Lower leg skin (tissue), 4 donors: ENCODE measurements around the gene MAPT. TPM values are rescaled to one million over a fixed set of nuclear protein-coding genes. Genes with fewer than 3 reads are reported as not detected.
A peak's percentile ranks its signal among the peaks of the same experiment; 100 is the strongest.

Experiments used
- DNase-seq, 2 donors: peaks; one replicate each; pipeline ENCODE4 v3.0.0-alpha.2; 2019; ENCODE audit warnings: low spot score in 2 of 2
- H3K4me3 ChIP-seq: fragments of 200-600 bp; sonication (generic); 2 replicates; pipeline ENCODE4 v1.5.1; 2017; ENCODE audit warnings: mild to moderate bottlenecking, low read depth; ENCODE audit not compliant: poor library complexity, severe bottlenecking
- POLR2A ChIP-seq, 2 donors: fragments of 450-650 bp; IDR thresholded peaks; one replicate each; pipeline ENCODE4 v1.6.1; 2016 to 2017; ENCODE audit warnings: antibody characterized with exemption in 2 of 2, mild to moderate bottlenecking in 1 of 2, moderate library complexity in 1 of 2
- WGBS, 2 donors: methylation state at CpG; one replicate each; pipeline ENCODE4 v1.1.5; 2018; 5-methylcytosine and 5-hydroxymethylcytosine counted together
- intact Hi-C: fragments of 100-400 bp; cut with DNase I; formaldehyde crosslinking; loops from one replicate; pipeline ENCODE4 v1.15.0; 2023; ENCODE audit warnings: low total_unique reads
- total RNA-seq, 4 donors: library from RNA; depleted of rRNA; stranded (reverse); fragments of >200 nt; gene quantifications; one replicate each; pipeline ENCODE4 v1.1.0, GENCODE V29; 2016
- TF ChIP-seq, protein P1 (sequence below), 3 donors: fragments of 450-650 bp; IDR thresholded peaks; one replicate each; pipeline ENCODE4 v1.5.1; 2016; ENCODE audit warnings: antibody characterized with exemption in 3 of 3, mild to moderate bottlenecking in 3 of 3, moderate library complexity in 2 of 3

Gene MAPT
- total RNA-seq, 4 donors from 2014 or later: 4.1 to 7.6 (median 6.2) TPM

DNA sequence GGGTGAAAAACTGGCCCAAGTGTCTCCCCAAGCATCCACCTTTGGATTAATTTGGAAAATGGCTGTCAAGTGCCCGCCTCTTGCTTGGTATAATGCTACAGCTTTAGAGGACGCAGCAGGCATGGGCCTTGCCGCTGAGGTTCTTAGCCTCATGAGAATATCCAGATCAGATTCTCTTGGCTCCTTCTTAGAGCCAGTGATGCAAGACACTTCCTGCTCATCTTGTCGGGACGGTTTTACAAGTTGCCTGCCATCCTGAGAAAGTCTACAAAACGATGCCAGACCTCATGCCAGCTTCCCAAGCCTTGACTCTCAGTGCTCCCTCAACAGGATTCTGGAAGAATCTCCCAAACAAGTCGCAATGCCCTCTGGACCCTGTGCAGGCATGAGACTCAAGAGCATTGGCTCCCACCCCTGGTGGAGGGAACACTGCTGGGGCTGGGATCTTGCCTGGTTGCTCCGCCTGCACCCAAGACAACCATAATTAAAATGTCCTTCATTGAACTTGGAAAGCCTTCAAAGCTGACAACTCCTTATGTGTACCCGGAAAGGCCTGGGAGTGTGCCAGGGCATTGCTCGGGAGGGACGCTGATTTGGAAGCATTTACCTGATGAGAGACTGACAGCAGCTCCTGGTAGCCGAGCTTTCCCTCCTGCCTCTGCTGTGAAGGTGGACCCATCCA is 78.9 kb downstream of the MAPT start:
- 32 to 55% methylated on average over 11 to 12 of the region's 12 CpGs for WGBS, 2 donors
- no peak overlapping the region for H3K4me3 ChIP-seq
- DNase-seq: peak; percentile 44 to 89
- intact Hi-C loops: no loop called here
- no peak for TF ChIP-seq POLR2A (IDR thresholded peaks at IDR 0.05)
- TF ChIP-seq, protein P1, sequence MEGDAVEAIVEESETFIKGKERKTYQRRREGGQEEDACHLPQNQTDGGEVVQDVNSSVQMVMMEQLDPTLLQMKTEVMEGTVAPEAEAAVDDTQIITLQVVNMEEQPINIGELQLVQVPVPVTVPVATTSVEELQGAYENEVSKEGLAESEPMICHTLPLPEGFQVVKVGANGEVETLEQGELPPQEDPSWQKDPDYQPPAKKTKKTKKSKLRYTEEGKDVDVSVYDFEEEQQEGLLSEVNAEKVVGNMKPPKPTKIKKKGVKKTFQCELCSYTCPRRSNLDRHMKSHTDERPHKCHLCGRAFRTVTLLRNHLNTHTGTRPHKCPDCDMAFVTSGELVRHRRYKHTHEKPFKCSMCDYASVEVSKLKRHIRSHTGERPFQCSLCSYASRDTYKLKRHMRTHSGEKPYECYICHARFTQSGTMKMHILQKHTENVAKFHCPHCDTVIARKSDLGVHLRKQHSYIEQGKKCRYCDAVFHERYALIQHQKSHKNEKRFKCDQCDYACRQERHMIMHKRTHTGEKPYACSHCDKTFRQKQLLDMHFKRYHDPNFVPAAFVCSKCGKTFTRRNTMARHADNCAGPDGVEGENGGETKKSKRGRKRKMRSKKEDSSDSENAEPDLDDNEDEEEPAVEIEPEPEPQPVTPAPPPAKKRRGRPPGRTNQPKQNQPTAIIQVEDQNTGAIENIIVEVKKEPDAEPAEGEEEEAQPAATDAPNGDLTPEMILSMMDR (IDR thresholded peaks at IDR 0.05): no peak

GRCh38 chr17:45973946-45974859 is 79.8 kb downstream of the MAPT start:
- H3K4me3 ChIP-seq: no peak overlapping the region
- TF ChIP-seq POLR2A (IDR thresholded peaks at IDR 0.05): no peak
- TF ChIP-seq, protein P1 (IDR thresholded peaks at IDR 0.05): no peak
- 82% methylated on average over 17 of the region's 17 CpGs for WGBS, 2 donors
- DNase-seq: no peak
- intact Hi-C loops: no loop called here

DNA sequence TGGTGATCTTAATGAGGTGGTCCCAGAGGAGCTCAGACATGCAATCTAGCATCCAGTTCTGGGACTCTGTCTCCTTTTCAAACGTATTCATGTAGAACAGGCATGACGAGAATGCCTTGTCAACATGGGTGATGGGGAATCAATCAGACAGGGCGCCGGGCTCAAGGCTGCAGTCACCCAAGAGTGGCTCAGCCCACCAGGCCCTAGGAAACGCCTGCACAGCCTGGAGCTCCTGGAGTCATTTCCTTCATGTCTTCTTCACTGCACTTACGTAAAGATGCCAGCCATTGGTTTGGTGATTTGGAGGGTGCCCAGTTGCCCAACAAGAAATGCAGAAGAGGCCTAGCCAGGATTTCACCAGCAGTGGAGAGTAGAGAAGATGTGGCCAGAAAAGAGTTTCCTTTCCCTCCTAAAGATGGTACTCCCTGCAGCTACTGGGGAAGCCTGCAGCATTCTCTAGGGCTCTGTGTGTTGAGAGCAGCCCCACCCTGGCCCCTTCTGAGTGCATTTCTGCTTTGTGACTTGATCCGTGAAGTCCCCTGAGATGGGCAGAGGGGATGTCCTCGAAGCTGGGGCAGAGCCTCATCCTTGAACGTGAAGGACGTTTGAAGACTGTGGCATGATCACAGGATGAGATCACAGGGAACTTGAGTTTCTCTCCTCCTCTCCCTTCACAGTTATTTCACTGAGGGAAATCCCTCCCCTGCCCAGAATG is 80.7 kb downstream of the MAPT start:
- 74 to 84% methylated on average over 10 of the region's 10 CpGs for WGBS, 2 donors
- TF ChIP-seq, protein P1 (IDR thresholded peaks at IDR 0.05): no peak
- no peak for TF ChIP-seq POLR2A (IDR thresholded peaks at IDR 0.05)
- intact Hi-C loops: loop anchor here (5.0 kb wide), 1 partner anchor 1098 kb away; no protein-coding TSS in a partner anchor
- no peak for DNase-seq
- no peak overlapping the region for H3K4me3 ChIP-seq

GRCh38 chr17:45975640-45976295 is 81.4 kb downstream of the MAPT start:
- no peak overlapping the region for H3K4me3 ChIP-seq
- intact Hi-C loops: loop anchor here (5.0 kb wide), 1 partner anchor 1098 kb away; no protein-coding TSS in a partner anchor
- TF ChIP-seq, protein P1 (IDR thresholded peaks at IDR 0.05): no peak
- TF ChIP-seq POLR2A (IDR thresholded peaks at IDR 0.05): no peak
- no peak for DNase-seq
- WGBS, 2 donors: 77 to 79% methylated on average over 8 of the region's 8 CpGs

- 100% methylated on average over 2 of the region's 2 CpGs for WGBS, 2 donors
- intact Hi-C loops: loop anchor here (5.0 kb wide), 1 partner anchor 1099 kb away; no protein-coding TSS in a partner anchor
These were observed 82.0 kb downstream of the MAPT start for GRCh38 chr17:45976391-45976754.

More at GRCh38 chr17:45976391-45976754, 82.0 kb downstream of the MAPT start:
- H3K4me3 ChIP-seq: no peak overlapping the region
- no peak for DNase-seq
- TF ChIP-seq, protein P1 (IDR thresholded peaks at IDR 0.05): no peak
- no peak for TF ChIP-seq POLR2A (IDR thresholded peaks at IDR 0.05)
